GM18508 (cell line): ENCODE data around the gene BPIFA2.
"Not testable (repeated sequence)": the region's sequence is repeated elsewhere in the genome, so short reads cannot be mapped to it uniquely, and the experiment has no call there.

Experiments
- ATAC-seq: cut with Tn5 transposase; IDR thresholded peaks from one replicate; pipeline ENCODE4 v1.9.1; 2021; ENCODE audit warnings: moderate number of reproducible peaks; ENCODE audit not compliant: insufficient read depth, unreplicated experiment

Gene BPIFA2, protein sequence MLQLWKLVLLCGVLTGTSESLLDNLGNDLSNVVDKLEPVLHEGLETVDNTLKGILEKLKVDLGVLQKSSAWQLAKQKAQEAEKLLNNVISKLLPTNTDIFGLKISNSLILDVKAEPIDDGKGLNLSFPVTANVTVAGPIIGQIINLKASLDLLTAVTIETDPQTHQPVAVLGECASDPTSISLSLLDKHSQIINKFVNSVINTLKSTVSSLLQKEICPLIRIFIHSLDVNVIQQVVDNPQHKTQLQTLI

DNA sequence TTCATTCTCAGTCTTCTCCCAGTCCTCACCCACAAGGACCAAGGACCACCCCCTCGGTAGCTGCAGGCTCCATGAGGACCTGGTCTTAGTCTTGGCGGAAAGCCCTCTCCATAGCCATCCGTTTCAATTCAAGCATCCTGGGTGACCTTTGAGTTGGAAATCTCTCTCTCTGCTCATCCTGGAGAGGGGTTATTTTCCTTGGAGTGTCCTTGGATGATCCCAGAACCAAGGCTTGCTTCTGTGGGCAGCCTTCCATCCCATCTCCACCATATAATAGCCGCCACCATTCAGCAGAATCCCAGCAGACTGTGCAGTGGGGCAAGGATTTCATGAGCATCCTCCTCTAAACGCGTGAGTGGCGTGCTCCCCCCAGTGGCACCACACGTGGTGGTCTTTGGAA is at the start of gene BPIFA2:
Gene BPIFA2, plus strand, starts transcription at position 301 of the 400 bp plus-strand sequence. CDS start 987 bp downstream, outside the sequence.
- no peak for ATAC-seq

- no peak for ATAC-seq
Observed at GRCh38 chr20:33119725-33120720, 47.9 kb upstream of the BPIFA2 start.

- ATAC-seq: no peak
Observed at GRCh38 chr20:33120934-33121333, 47.0 kb upstream of the BPIFA2 start.

DNA sequence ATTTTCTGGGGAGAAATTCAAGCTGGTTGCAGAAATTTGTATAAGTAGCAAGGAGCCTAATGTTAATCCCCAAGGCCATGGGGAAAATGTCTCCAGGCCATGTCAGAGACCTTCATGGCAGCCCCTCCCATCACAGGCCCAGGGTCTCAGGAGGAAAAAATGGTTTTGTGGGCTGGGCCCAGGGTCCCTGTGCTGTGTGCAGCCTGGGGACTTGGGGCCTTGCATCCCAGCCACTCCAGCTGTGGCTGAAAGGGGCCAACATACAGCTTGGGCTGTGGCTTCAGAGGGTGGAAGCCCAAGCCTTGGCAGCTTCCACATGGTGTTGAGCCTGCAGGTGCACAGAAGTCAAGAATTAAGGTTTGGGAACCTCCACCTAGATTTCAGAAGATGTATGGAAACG is 45.7 kb upstream of the BPIFA2 start:
- ATAC-seq: not testable (repeated sequence)

- no peak for ATAC-seq
Observed at GRCh38 chr20:33124261-33124660, 43.7 kb upstream of the BPIFA2 start.

DNA sequence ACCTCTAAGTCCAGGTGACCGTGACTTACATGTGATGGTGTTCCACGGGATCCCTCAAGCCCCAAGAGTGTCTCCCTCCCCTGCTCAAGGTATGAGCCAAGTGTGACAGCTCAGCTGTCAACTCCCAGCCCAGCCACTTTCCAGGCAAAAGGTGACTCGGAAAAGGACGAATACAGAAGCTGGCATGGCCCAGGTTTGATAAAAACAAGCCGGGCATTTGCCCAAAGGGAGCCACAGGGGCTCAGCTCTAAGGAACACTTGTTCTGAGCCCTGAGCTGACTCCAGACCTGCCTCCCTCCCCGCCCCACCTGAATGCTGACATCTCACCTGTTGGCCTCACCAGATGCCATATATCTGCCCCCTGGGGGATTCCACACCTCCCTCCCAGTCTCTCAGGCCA is 43.0 kb upstream of the BPIFA2 start:
- no peak for ATAC-seq

DNA sequence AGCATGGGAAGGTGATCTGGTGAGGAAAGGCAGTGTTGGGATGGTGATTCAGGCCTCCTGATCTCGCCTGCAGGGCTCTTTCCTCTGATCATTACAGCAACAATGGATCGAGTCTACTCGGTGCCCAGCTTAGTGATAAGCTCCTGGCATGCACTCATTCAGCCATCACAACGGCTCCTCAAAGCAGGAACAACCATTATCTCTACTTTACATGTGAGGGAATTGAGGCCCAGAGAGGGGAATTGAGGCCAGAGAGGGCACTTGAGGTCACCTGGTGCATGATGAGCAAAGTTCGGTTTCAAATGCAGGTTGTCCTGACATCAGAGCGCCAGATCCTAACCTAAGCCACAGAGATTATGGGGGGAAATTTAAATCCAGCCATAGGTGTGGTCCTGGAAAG is 42.0 kb upstream of the BPIFA2 start:
- no peak for ATAC-seq

- ATAC-seq: no peak
Observed at GRCh38 chr20:33127422-33128097, 40.4 kb upstream of the BPIFA2 start.

GRCh38 chr20:33130568-33131061 is 37.3 kb upstream of the BPIFA2 start:
- no peak for ATAC-seq

- ATAC-seq: no peak
Observed at GRCh38 chr20:33131949-33132473, 35.9 kb upstream of the BPIFA2 start.

DNA sequence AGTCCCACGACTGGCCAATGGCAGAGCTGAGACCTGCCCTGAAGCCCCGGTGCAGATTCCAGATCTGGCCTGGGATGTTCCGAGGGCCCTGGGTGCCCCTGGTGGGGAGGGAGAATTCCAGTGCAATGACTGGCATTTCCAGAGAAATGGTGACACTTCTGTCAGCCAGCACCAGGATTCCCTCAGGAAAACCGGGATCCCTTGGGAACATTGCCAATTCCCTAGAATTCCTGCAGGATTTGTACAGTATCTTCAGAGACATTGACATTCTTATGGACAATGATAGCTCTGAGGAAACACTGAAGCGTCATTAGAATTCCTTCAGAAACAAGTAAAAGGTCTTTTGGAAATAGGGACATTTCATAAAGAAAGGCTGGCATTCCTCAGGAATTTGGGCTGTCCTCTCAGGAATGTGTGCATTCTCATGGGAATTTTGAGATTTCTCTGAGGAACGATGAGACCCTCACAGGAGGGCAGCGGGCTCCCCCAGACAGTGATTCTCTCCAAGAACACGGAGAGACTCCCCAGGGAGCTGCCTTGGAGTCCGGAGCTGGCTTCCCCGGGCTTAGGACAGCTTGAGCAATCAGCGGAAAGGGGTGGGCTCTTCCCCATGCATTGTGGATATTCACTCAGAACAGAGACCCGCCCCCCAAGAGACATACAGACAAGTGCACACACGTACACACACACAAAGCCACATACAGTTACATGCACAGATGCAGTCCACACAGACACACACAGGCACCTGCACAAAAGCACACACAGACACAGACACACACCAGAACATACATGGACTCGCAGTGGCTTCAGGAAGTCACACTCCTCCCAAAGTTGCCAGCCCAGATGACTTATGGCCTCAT is 35.2 kb upstream of the BPIFA2 start:
- ATAC-seq: no peak

GRCh38 chr20:33133373-33133941 is 34.5 kb upstream of the BPIFA2 start:
- no peak for ATAC-seq

DNA sequence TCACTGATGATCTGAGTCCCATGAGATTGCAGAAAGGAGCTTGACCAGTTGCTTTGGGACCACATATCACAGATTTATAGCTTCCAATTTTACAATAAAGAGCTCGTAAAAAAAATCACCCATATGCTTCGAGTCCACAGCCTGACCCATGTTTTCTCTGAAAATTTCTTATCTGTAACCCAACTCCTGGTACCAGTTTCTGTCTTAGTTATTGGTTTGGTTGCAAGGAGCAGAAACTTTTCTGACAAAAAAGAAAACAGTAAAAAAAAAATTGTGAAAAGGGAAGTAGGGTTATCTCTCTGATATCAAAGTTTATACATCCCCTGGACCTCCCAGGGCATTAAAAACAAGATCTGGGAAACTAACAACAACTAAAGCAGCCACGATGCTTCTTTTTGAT is 30.8 kb upstream of the BPIFA2 start:
- no peak for ATAC-seq

DNA sequence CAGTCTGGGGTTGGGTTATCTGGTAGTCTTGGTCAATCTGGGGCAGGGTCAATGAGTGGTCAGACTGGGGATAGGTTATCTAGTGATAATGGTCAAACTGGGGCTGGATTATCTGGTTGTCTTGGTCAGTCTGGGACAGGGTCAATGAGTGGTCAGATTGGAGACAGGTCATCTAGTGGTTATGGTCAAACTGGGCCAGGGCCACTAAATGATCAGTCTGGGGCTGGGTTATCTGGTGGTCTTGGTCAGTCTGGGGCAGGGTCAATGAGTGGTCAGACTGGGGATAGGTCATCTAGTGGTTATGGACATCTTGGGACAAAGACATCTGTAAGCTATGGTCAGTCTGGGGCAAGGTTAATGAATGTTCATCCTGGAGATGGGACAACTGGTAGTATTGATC is 28.5 kb upstream of the BPIFA2 start:
- ATAC-seq: no peak

DNA sequence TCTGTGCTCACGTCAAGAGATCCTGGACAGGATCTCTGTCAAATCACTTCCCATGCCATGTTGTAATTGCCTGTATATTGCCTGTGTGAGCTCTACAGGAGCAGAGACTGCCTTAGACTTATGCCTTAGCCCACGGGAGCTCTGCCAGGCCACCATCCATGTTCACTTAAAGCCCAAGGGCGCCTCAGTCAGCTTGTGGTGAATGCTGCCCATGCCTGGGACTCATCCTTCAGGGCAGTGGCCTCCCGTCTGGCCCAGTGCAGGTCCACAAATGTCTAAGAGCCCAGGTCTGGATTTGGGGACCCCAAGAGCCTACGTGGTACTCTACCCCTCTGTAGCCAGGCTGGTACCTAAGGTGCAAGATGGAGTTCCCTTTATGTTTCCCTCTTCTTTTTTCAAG is 22.4 kb upstream of the BPIFA2 start:
- no peak for ATAC-seq

- ATAC-seq: no peak
Observed at GRCh38 chr20:33147299-33147698, 20.7 kb upstream of the BPIFA2 start.

GRCh38 chr20:33148040-33148439 is 19.9 kb upstream of the BPIFA2 start:
- no peak for ATAC-seq

- no peak for ATAC-seq
Observed at GRCh38 chr20:33154252-33154651, 13.7 kb upstream of the BPIFA2 start.
